GM21381 (cell line): ENCODE measurements around the gene ATP6V1D.
A peak's percentile ranks its signal among the peaks of the same experiment; 100 is the strongest.
"Not testable (repeated sequence)": the region's sequence is repeated elsewhere in the genome, so short reads cannot be mapped to it uniquely, and the experiment has no call there.

Source experiments
- ATAC-seq: cut with Tn5 transposase; IDR thresholded peaks from one replicate; pipeline ENCODE4 v1.9.1; 2021; ENCODE audit warnings: mild to moderate bottlenecking, moderate library complexity; ENCODE audit not compliant: unreplicated experiment

ATP6V1D gene

DNA sequence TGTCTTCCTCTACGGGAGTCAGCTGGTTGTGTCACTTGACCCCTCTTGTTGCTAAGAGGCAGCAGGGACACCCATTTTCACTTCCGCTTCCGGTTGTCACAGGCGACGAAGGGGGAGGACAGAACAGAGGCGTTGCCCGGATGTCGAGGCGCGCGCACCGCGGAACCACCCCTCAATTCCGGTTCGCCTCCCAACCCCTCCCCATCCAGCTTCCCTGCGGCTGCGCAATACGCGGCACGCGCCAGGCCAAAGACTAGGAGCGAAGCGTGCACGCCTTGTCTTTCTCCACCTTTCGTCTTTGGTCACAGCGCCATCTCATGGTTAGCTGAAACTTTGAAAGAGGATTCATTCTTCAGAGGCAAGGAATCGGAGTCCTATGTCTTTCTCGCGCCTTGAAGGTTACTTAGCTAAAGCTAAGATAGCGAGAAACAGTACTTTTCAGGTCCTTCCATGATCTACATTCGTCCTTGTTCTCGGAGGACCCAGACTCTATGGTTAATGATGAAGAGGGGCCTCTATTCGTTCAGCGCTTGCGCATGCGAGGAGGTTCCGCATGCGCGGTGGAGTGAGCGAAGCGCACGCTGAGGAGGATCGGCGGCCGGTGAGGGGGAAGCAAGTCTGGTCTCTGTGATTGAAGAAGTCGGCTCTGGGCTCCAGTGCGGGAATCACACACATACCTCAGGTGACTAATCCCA lies at the start of gene ATP6V1D, which contains the start of gene EIF2S1:
ATP6V1D (minus strand) TSS at position 30 of the 695 bp plus-strand sequence. CDS start 106 bp downstream, outside the sequence.
EIF2S1 (plus strand) TSS at position 554 of the 695 bp plus-strand sequence. CDS start 4,440 bp downstream, outside the sequence.
- peak; percentile 93 for ATAC-seq

DNA sequence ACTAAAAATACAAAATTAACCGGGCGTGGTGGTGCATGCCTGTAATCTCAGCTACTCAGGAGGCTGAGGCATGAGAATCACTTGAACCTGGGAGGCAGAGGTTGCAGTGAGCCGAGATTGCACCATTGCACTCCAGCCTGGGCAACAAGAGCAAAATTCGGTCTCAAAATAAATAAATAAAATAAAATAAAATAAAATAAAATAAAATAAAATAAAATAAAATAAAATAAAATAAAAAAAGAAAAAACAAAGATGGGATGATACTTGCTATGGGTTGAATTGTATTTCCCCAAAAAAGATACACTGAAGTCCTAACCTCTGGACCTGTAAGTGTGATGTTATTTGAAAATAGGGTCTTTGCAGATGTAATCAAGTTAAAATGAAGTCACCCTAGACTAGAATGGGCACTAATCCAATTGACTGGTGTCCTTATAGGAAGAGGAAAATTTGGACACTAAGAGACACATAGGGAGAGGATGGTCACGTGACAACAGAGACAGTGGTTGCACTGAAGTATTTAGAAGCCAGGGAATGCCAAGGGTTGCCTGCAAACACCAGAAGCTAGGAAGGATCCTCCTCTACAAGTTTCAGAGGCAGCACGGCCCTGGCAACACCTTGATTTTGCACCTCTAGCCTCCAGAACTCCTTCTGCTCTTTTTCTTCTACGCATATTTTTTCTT lies 48.7 kb upstream of the ATP6V1D start:
- ATAC-seq, result not testable (repeated sequence)

DNA sequence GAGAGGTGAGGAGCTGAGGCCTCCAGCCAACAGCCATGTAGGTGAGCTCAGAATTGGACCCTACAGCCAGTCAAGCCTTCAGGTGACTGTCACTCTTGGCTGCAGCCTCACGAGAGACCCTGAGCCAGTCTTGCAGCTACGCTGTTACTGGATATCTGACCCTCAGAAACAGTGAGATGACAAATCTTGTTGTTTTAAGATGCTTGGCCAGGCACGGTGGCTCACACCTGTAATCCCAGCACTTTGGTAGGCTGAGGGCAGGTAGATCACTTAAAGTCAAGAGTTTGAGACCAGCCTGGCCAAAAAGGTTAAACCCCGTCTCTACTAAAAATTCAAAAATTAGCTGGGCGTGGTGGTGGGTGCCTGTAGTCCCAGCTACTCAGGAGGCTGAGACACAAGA lies 46.2 kb upstream of the ATP6V1D start:
- no peak for ATAC-seq

DNA sequence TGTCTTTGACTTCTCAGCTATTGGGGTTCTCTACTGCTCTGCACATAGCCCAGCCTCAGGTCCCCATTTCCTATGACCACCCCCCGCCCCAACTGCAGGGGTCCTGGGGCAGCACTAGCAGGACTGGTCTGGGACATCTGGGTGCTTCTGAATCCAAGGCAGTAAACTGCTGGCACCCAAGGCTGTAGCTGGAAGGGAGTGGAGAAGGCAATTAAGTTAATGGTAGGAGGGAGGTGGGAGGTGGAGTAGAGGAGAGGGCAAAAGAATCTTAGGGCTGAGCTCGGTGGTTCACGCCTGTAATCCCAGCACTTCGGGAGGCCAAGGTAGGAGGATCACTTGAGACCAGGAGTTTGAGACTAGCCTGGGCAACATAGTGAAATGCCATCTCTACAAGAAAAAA lies 40.8 kb upstream of the ATP6V1D start:
- ATAC-seq, result no peak

DNA sequence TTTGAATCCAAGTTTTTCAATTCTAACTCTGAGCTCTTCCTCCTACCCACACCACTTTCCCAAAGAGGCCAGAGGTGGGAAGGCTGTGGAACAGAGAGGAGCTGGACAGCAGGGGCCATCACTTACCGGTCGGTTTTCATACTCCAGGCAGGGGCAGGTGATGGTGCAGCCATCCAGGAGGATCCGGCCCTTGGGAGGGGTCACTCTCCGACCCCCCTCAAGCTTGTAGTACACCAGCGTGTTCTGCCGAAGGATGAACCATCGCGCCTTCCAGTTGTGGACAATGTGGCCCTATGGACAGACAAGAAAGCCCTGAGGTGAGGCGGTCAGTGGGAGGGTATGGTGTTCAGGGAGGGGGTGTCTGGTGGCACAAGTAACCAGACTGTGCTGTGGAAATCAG lies 37.9 kb upstream of the ATP6V1D start:
- no peak for ATAC-seq

DNA sequence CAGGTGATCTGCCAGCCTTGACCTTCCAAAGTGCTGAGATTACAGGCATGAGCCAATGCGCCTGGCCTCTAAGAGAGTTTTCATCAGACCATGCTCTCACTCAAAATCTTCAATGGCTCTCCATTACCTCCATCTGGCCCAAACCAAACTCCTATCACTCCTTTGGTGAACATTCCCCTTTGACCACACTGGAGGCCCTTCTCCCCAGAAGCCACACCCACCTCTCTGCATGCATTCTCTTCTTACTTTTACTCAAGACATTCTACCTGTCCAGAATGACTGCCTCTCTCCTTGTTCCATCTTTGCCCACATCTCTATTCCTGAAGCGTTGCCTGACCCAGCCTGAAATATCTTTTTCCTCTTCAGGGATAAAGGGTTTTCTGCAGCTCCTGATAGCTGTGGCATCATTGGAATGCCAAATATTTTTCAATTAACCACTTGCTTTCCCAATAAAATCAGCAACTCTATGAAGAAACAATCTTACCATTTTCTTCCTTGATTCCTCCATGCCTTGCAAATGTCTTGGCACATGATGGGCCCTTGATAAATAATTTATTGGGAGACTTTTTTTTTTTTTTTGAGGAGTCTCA lies 36.9 kb upstream of the ATP6V1D start:
- ATAC-seq, result no peak

DNA sequence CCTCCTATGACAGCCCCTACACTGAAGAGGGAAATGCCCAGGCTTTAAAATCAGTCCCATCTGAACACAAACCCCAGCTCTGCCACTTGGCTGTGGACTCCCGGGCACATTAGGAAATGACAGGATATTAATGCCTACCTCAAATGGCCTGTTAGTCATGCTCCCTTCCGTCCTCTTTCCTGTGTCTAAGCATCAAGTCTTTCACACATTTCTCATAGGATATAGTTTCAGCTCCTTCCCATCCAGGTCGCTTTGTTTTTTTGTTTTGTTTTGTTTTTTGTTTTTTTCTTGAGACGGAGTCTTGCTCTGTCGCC lies 36.2 kb upstream of the ATP6V1D start:
- no peak for ATAC-seq

DNA sequence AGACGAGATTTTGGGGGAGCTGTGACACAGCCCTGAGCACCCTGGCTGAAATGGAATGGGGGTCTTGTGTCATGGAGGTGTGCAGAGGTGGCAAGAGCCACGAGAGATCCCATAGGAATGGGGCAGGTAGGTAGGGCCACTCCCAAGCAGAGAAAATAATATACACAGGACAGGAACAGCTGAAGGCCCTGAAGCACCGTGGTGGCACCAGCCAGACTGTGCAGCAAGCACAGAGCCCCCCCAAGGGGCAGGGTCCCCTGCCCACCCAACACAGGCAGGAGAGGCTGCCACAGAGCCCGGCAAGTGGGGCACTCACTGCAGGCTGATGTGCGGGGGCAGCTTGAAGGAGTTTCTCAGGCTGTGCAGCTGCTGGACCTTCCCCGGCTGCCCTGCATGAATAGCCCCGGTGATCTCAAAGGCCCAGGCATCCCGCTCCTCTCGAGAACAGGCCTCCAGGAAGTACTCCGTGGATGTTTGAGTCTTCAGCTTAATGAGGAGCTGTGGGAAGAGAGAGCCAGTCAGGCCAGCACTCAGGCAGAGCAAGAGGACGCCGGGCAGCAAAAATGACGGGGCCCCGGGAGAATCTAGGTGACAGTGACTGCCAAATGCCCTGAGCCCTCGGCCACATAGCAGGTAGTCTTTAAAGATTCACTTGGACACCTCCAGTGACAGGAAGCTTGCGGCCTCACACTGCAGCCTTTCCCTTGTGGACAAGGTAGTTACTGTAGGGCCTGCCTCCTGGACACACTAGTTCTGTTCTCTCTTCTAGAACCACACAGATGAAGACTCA lies 35.7 kb upstream of the ATP6V1D start:
- ATAC-seq, result no peak

DNA sequence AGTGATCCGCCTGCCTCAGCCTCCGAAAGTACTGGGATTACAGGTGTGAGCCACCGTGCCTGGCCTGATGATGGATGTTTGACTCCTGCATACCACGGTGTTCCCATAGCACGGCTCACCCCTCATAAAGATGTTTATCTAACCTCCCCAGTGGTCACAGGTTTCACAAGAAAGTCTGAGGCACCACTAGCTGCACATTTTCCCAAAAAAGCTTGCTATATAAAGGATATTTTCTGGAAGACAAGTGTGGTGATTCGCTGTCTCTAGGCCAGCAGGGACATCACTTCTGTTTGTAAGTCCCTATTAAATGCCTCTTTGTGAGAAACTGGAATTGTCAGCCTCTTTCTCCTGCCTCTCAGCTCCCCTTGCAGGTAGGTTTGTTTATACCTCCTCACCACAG lies 34.1 kb upstream of the ATP6V1D start:
- no peak for ATAC-seq

DNA sequence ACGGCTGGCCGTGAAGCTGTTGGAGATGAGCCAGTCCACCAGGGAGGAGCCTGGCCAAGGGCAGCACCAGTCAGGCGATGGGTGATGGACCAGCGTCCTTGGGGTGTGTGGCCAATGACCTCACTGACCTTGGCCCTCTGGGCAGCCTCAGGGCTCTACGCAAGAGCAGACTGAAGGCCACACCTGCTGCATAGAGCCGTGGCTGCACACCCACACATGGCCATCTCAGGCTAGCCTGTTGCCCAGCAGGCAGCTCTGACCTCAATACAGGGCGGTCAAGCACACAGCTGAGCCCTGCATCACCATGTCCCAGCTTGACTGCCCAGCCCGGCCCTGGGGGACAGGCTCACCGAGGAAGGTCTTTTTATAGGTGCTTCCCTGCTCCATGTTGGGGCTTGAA lies 33.2 kb upstream of the ATP6V1D start:
- ATAC-seq, result no peak

DNA sequence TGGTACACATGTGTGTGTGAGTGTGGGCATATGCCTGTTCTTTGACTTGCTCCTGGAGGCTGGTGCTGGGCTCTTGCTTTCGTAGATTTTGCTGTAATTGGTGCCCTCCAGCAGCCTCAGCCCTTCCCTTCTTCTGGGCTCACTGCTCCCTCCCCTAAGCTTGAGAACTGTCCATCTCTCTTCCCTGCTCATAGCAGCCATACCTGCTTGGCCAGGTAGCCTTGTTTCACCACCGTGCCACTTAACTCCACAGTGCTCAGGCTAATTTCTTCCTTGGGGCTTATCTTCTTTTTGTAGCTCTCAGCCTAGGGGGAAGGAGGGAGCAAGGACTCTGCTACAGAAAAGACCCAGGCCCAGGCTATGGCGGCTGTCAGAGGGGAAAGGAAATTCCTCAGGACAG lies 32.5 kb upstream of the ATP6V1D start:
- ATAC-seq, result no peak

DNA sequence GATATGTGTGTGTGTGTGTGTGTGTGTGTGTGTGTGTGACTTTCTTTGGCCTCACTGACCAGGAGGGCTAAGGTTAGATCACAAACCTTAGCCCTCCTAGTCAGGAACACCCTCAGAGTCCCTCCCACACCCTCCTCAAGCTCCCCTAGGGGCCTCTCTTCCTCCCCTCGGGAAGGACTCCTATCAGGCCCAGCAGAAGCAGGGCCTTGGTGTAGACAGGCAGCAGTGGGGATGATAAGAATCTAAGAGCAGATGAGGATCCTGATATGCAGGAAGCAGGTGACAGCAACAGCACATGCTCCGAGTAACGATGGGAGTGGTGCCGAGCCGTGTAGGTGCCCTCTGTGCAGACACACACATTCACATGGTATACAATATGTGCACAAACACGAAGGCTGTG lies 31.7 kb upstream of the ATP6V1D start:
- no peak for ATAC-seq

DNA sequence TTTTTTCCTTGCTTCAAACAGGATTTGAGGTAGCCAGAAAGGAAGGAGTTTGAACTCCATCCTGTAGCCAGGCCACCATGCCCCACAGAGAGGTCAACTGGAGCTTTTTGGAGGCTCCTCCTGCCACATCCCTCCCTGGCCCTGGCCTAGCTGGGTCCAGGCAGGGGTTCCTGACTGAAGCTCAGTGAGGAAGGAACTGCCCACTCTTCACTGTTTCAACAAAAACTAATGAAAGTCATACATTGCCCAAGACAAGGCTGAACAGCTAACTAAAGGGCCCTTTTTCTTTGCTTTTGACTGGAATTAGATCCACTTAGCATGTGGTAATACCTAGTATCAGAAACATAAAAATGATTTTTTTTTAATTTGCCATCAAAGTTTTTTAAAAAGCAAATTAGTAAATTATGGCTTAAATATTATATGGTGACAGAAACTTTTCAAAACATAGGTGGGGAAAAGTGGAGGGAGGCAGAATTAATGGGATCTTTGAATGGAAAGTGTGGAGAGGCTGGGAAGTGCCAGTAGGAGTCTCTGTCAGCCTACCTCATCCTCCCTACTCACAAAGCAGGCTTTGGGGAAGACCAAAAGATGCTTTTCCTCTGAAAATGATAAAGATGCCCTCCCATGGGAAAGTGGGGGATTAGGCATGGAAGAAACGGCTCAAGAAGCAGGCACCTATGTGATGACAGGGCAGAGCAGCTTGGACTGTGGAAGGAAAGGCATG lies 30.4 kb upstream of the ATP6V1D start:
- ATAC-seq, result no peak

DNA sequence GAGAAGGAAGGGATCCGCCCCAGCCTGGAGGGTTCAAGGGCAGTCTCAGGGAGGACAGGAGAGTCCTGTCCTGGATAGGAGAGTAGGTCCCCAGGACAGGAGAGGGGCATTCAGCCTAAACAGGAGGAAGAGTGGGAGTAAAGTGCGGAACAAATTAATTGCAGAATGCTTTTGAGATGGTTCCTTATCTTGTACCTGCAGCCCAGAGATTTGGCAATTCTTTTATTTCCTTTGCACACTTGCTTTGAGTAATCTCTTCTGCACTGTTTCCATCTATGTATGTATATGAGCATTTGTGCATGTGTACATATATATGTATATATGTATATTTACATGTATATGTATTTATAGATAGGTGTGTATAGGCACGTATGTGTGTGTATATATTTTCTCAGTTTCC lies 29.7 kb upstream of the ATP6V1D start:
- no peak for ATAC-seq

DNA sequence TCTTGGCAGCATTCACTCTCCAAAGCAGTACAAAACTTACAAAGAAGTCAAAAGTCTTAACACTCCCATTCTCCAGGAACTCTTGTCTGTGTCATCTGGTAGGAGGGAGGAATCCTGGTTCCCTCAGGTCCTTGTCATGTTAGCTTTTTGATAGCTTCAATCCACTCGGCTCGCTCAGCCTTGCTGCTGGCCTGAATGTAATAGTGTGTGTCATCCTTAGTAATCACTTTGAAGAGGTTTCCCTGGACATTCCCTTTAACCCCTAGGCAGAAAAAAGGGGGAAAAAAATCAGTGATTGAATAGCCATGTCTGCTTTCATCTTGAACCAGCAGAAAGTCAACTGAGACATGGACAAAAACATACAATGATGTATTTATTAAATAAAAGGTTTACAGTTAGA lies 27.6 kb upstream of the ATP6V1D start:
- no peak for ATAC-seq

DNA sequence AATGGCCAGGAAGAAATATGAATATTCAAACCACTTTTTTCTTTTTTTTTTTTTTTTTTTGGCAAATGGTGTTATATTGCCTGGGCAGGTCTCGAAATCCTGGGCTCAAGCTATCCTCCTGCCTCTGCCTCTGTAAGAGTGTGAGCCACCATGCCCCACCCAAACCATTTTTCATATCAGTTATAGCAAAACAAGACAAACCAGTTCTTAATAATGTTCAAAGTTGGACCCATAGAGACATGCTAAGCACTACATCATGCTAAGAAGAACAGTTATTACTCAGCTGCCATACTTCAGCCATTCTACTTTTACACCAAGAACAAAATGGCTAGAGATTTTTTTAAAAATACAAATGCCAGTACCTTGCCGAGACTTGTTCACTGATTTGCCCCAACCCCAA lies 26.0 kb upstream of the ATP6V1D start:
- no peak for ATAC-seq

DNA sequence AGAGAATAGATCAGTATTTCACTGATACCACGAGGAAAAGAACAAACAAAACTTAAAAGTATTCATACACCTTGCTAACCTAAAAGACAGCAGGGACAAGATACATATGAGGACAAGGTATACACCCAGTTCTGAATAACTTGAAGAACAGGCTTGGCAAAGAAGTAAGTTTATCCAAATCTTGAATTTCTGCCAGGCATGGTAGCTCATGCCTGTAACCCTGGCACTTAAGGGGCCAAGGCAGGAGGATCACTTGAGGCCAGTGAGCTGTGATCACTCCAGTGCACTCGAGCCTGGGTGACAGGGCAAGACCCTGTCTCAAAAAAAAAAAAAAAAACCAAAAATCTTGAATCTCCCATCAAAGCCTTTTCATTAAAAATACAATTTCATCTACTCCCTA lies 25.5 kb upstream of the ATP6V1D start:
- ATAC-seq, result no peak

DNA sequence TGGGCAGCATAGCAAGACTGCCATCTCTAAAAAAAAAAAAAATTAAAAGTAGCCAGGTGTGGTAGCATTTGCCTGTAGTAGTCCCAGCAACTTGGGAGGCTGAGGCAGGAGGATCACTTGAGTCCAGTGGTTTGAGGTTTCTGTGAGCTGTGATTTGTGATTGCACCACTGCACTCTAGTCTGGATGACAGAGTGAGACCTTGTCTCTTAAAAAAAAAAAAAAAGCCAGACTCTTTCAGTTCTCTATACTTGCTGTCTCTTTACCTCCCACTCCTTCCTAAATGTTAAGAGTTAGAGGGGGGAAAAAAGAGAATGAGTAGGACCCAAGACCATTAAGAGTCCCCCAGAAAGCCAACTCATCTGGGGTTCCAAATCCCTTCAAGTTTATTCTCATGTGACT lies 18.3 kb upstream of the ATP6V1D start:
- no peak for ATAC-seq

DNA sequence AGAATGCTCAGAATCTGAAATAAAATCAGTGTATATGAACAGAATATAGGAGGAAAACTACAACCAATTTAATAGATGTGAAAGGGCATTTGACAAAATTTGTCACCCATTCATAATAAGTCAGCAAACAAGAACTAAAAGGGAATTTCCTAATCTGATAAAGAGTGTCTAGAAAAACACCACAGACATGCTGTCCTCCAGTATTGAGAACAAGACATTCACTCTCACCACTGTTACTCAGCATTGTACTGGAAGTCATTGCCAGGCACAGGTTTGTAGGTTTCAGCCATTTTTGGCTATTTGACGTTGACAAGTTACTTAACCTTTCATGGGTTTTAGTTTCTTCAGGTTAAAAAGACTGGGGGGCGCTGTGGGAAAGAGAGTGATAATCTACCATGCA lies 13.7 kb upstream of the ATP6V1D start:
- ATAC-seq, result no peak

DNA sequence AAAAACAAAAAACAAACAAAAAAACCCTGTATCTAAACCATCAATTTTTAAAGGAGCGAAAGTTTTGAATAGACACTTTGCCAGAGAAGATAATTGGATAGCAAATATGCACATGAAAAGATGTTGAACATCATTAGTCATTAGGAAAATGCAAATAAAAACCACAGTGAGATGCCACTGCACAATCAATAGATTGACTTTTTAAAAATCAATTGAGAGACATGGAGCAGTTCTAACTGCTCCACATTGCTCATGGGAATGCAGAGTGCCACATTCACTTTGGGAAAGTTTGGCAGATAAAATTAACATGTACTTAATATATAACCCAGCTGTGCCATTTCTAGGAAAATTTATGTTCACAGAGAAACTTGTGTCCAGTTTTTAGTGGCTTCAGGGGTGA lies 13.2 kb upstream of the ATP6V1D start:
- no peak for ATAC-seq
